DND-41 (cell line): ENCODE measurements around the gene BRF1.

ENCODE experiments used
- ATAC-seq: fragments of 200-7000 bp; cut with Tn5 transposase; 3 replicates; pipeline ENCODE4 v1.9.1; 2021; ENCODE audit warnings: low read depth; ENCODE audit not compliant: insufficient read depth
- DNase-seq: peaks from one replicate; pipeline ENCODE4 v3.0.0-alpha.2; 2020
- H2AFZ ChIP-seq: 2 replicates; pipeline ENCODE4 v1.6.0; 2012; ENCODE audit warnings: low read depth, low read length
- H3K27ac ChIP-seq: 2 replicates; pipeline ENCODE4 v1.5.1; 2012; ENCODE audit warnings: low read length, inconsistent platforms
- H3K27me3 ChIP-seq: fragments of 200-600 bp; sonication (generic); 2 replicates; pipeline ENCODE4 v1.6.0; 2012; ENCODE audit warnings: low read length, mild to moderate bottlenecking, inconsistent platforms; ENCODE audit not compliant: insufficient read depth, poor library complexity
- H3K36me3 ChIP-seq: 2 replicates; pipeline ENCODE4 v1.5.1; 2012; ENCODE audit warnings: low read length, inconsistent platforms; ENCODE audit not compliant: insufficient read depth
- H3K4me1 ChIP-seq: 2 replicates; pipeline ENCODE4 v1.5.1; 2012; ENCODE audit warnings: mild to moderate bottlenecking, low read length; ENCODE audit not compliant: insufficient read depth
- H3K4me2 ChIP-seq: 2 replicates; pipeline ENCODE4 v1.6.0; 2012; ENCODE audit warnings: mild to moderate bottlenecking, moderate library complexity, low read length, inconsistent platforms; ENCODE audit not compliant: insufficient read depth
- H3K4me3 ChIP-seq, 2 experiments: fragments of 200-600 bp in 1 of 2; shearing (Covaris generic) in 1 of 2; 2 replicates each; pipeline ENCODE4 v1.5.1; 2012 to 2016; ENCODE audit warnings: inconsistent platforms in 2 of 2, low read length in 2 of 2, mild to moderate bottlenecking in 2 of 2, low read depth in 1 of 2, moderate library complexity in 1 of 2
- H3K79me2 ChIP-seq: 2 replicates; pipeline ENCODE4 v1.6.0; 2012; ENCODE audit warnings: low read length, inconsistent platforms; ENCODE audit not compliant: insufficient read depth
- H3K9ac ChIP-seq: 2 replicates; pipeline ENCODE4 v1.6.0; 2012; ENCODE audit warnings: low read depth, mild to moderate bottlenecking, inconsistent platforms, low read length, moderate library complexity
- H3K9me3 ChIP-seq: 2 replicates; pipeline ENCODE4 v1.5.1; 2012; ENCODE audit warnings: low read length, moderate library complexity, mild to moderate bottlenecking, inconsistent platforms; ENCODE audit not compliant: insufficient read depth, severe bottlenecking
- H4K20me1 ChIP-seq: 2 replicates; pipeline ENCODE4 v1.6.0; 2012; ENCODE audit warnings: low read length; ENCODE audit not compliant: insufficient read depth
- EZH2 ChIP-seq: IDR thresholded peaks from 3 replicates; pipeline ENCODE4 v1.6.1; 2012; ENCODE audit warnings: borderline replicate concordance, low read depth, mild to moderate bottlenecking, moderate library complexity, low read length, inconsistent platforms; ENCODE audit not compliant: severe bottlenecking
- TF ChIP-seq, protein P1 (sequence below): IDR thresholded peaks from 2 replicates; pipeline ENCODE4 v1.5.1; 2012; ENCODE audit warnings: borderline replicate concordance, low read length, moderate library complexity, mild to moderate bottlenecking; ENCODE audit not compliant: poor library complexity, severe bottlenecking; ENCODE audit errors: extremely low read depth

The BRF1 gene

GRCh38 chr14:105300542-105301102, at the start of gene BRF1:
Gene BRF1 (minus strand): TSS chr14:105301001. CDS start chr14:105300629, 372 bp downstream.
- Histone ChIP-seq H2AFZ (peak within 1 kb of the TSS; percentile 95), H3K4me2 (peak within 1 kb of the TSS; percentile 94), H3K36me3 (no peaks in the 10 kb centered on the region; the same call in 1 of the 2 replicates), H3K9ac (peak within 1 kb of the TSS; percentile 92), H3K4me3 (peak within 1 kb of the TSS; percentile 78 to 88), H3K79me2 (peaks cover 49% of the 10 kb centered on the region), H3K27ac (peak within 1 kb of the TSS; percentile 93), H4K20me1 (peaks cover under 1% of the 10 kb centered on the region; the same call in 1 of the 2 replicates), H3K4me1 (peaks cover 28% of the 10 kb centered on the region), H3K9me3 (peaks cover 5% of the 10 kb centered on the region), H3K27me3 (no peaks in the 10 kb centered on the region)
- TF ChIP-seq, protein P1, sequence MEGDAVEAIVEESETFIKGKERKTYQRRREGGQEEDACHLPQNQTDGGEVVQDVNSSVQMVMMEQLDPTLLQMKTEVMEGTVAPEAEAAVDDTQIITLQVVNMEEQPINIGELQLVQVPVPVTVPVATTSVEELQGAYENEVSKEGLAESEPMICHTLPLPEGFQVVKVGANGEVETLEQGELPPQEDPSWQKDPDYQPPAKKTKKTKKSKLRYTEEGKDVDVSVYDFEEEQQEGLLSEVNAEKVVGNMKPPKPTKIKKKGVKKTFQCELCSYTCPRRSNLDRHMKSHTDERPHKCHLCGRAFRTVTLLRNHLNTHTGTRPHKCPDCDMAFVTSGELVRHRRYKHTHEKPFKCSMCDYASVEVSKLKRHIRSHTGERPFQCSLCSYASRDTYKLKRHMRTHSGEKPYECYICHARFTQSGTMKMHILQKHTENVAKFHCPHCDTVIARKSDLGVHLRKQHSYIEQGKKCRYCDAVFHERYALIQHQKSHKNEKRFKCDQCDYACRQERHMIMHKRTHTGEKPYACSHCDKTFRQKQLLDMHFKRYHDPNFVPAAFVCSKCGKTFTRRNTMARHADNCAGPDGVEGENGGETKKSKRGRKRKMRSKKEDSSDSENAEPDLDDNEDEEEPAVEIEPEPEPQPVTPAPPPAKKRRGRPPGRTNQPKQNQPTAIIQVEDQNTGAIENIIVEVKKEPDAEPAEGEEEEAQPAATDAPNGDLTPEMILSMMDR, result peak; percentile 12
- TF ChIP-seq EZH2, result no peak
- ATAC-seq (peak; percentile 86), DNase-seq (peak; percentile 97)

DNA sequence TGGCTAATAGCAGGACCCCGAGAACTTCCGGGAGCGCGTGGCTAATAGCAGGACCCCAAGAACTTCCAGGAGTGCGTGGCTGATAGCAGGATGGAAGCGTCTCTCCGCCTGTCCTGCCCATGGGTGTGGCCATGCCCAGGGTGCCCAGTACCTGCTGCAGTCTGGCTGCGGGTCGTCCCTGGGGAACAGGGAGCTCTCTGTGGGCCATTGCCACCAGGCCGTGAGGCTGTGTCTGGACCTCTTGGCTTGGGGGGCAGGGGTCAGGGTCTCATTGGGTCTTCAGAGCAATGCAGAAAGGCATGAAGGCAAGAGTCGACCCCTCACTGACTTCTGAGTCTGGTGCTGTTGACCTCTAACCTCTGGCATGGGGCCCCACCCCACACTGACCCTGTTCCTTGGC, 49.2 kb upstream of the BRF1 start:
- Histone ChIP-seq H4K20me1 (peaks cover 37% of the 10 kb centered on the region), H3K4me3 (no peak overlapping the region), H2AFZ (no peak overlapping the region), H3K4me2 (no peak overlapping the region), H3K27ac (no peak overlapping the region), H3K36me3 (peaks cover 12% of the 10 kb centered on the region), H3K9ac (no peak overlapping the region), H3K4me1 (no peaks in the 10 kb centered on the region), H3K79me2 (peaks cover 16% of the 10 kb centered on the region; the same call in 1 of the 2 replicates), H3K27me3 (no peaks in the 10 kb centered on the region), H3K9me3 (no peaks in the 10 kb centered on the region)
- TF ChIP-seq, protein P1, result no peak
- no peak for TF ChIP-seq EZH2
- no peak for ATAC-seq
- no peak for DNase-seq

DNA sequence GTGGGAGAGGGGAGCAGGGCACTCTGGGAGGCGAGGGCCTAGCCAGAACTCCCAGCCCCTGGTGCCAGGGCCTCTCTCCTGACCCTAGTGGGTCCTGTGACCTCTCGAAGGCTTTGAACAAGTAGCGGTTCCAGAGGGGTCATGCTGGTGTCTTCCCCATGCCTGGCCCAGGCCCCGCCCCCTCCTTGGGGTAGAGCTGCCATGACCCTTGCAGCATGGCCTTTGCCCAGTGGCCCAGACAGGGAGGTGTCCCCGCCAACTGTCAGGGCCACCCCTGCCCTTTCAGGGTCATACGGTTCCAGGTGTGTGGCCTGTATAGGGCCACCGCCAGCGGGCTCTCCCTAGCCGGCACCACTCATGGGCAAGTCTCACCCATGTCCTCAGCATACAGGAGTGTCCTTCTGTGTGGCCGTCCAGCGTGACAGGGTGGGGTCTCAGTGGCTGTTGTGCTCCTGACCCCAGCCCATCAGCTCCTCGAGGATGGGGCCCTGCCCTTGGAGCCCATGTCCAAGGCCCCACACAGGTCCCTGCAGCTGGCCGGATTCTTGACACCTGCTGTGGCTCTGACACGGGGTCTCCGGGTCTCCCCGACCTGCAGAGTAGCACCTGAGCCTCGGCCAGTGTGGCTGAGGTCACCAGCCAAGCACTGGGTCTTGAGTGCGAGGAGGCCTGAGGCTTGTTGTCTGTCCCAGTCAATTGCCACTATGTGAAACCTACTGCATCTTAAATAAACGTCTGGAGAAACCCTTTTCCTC, 48.3 kb upstream of the BRF1 start:
- DNase-seq, result no peak
- H3K36me3 ChIP-seq, result peaks cover 8% of the 10 kb centered on the region
- H3K4me2 ChIP-seq, result no peak overlapping the region
- no peak overlapping the region for H2AFZ ChIP-seq
- H4K20me1 ChIP-seq, result peaks cover 36% of the 10 kb centered on the region
- H3K4me3 ChIP-seq, result no peak overlapping the region
- H3K9ac ChIP-seq, result no peak overlapping the region
- TF ChIP-seq EZH2, result no peak
- TF ChIP-seq, protein P1, result no peak
- H3K27ac ChIP-seq, result no peak overlapping the region
- no peaks in the 10 kb centered on the region for H3K9me3 ChIP-seq
- H3K27me3 ChIP-seq, result no peaks in the 10 kb centered on the region
- peaks cover 19% of the 10 kb centered on the region; the same call in 1 of the 2 replicates for H3K79me2 ChIP-seq
- no peaks in the 10 kb centered on the region for H3K4me1 ChIP-seq
- no peak for ATAC-seq
